Naive thymus-derived CD8-positive, alpha-beta T cell (primary cell): ENCODE measurements around the gene TMEM250. TPM values are rescaled to one million over a fixed set of nuclear protein-coding genes. Genes with fewer than 3 reads are reported as not detected.
A peak's percentile ranks its signal among the peaks of the same experiment; 100 is the strongest.

Experiments used
- ATAC-seq, 2 donors: fragments of 150-1000 bp; cut with Tn5 transposase in 1 of 2; sonication (Bioruptor Pico), chemical (Tn5 transposase) in 1 of 2; 1 replicate in 1 of 2; 2 replicates in 1 of 2; pipeline ENCODE4 v1.10.0; 2021; ENCODE audit warnings: mild to moderate bottlenecking in 2 of 2, moderate library complexity in 2 of 2
- POLR2A ChIA-PET: fragments of 350-600 bp; sonication (Branson Sonifier 250); formaldehyde crosslinking; loops from one replicate; lab custom pipeline; 2021; ENCODE audit warnings: antibody characterized with exemption; lab: Charles Lee
- DNase-seq, 10 donors: peaks; one replicate each; pipeline versions ENCODE4 v3.0.0 to v3.0.0-alpha.2; 2020 to 2022
- H3K27ac Mint-ChIP-seq, 10 donors: one replicate each; pipeline ENCODE4 v1.8.0; 2020 to 2022; ENCODE audit warnings: mild to moderate bottlenecking in 10 of 10, mixed read lengths in 10 of 10, moderate library complexity in 4 of 10, inconsistent platforms in 1 of 10
- H3K27me3 Mint-ChIP-seq, 5 donors: one replicate each; pipeline ENCODE4 v1.8.0; 2021 to 2022; ENCODE audit warnings: mixed read lengths in 5 of 5
- H3K36me3 Mint-ChIP-seq, 3 donors: one replicate each; pipeline ENCODE4 v1.8.0; 2020 to 2022; ENCODE audit warnings: mixed read lengths in 3 of 3, mild to moderate bottlenecking in 2 of 3, inconsistent platforms in 1 of 3
- H3K4me1 Mint-ChIP-seq, 4 donors: one replicate each; pipeline ENCODE4 v1.8.0; 2021 to 2022; ENCODE audit warnings: mixed read lengths in 4 of 4
- H3K4me3 Mint-ChIP-seq, 10 donors: one replicate each; pipeline ENCODE4 v1.8.0; 2020 to 2022; ENCODE audit warnings: mild to moderate bottlenecking in 10 of 10, mixed read lengths in 10 of 10, moderate library complexity in 6 of 10, inconsistent platforms in 1 of 10
- H3K9me3 Mint-ChIP-seq, 9 donors: one replicate each; pipeline ENCODE4 v1.8.0; 2020 to 2022; ENCODE audit warnings: mixed read lengths in 9 of 9, mild to moderate bottlenecking in 3 of 9, inconsistent platforms in 1 of 9, moderate library complexity in 1 of 9
- polyA plus RNA-seq, 3 donors: library from polyadenylated mRNA; unstranded; fragments of 300-500 nt; fragmentation: Illumina TruSeq; gene quantifications; one replicate each; pipeline ENCODE4 v1.2.3, GENCODE V29; 2021
- total RNA-seq, 8 experiments: library from RNA in 2 of 8; stranded (reverse) in 2 of 8; gene quantifications; one replicate each; pipeline ENCODE4 v1.2.3 and lab custom pipeline; 2021 to 2026

Gene TMEM250
- total and polyA plus RNA-seq, 5 experiments from 2014 or later = 38.1 to 51.7 (median 39.1) TPM

DNA sequence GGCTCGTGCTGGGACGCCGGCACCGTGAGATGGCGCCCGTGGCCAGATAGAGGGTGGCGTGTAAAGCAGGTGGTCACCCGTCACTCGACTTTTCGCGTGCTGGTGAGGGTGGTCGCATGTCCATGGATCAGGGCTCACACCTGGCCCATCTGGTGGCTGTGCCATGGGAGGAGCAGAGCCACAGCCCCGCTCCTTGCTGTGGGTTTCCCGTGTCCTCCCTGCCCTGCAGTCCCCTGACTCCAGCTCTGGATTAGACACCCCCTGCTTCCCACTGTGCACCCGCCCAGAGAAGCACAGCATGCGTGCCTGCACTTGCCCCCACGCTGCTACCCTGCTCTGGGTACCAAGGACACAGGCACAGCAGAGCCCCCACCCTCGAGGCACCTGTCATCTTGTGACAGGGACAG lies 1.8 kb upstream of the TMEM250 start:
- H3K9me3 Mint-ChIP-seq = peaks cover 0 to 2% (median 0%) of the 10 kb centered on the region in 9 donors
- no peak for DNase-seq
- POLR2A ChIA-PET = interaction anchor here (0.7 to 8.4 kb wide), 3 partner anchors 13 to 31 kb away, joined by 4 to 92 read pairs (median 55); partner anchors contain the start of gene NACC2

DNA sequence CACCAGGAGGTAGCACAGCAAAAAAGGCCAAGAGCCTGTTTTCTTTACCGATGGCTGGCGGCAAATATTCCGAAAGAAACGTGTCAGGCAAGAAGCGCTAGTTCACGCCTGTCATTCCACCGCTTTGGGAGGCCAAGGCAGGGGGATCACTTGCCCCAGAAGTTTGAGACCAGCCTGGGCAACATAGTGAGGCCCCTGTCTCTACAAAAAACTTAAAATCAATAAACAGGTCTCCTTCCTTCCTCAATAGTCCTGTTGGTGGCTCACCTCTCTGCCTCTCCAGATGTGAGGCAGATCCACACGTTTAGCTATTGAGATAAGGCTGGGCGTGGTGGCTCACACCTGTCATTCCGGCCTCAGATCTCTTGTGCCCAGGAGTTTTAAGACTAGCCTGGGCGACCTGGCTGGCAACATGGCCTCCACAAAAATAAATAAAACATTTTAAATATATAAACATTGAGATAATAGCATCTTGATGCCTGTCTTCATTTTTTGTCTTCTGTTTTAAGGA lies 1.3 kb upstream of the TMEM250 start:
- H3K36me3 Mint-ChIP-seq = no peaks in the 10 kb centered on the region
- ATAC-seq (no peak), DNase-seq (no peak)
- POLR2A ChIA-PET = interaction anchor here (0.7 to 8.4 kb wide), 3 partner anchors 12 to 31 kb away, joined by 4 to 92 read pairs (median 55); partner anchors contain the start of gene NACC2
- H3K4me3 Mint-ChIP-seq = peak overlapping the region; percentile 61 to 88 (median 67)
- peaks cover 2 to 24% (median 13%) of the 10 kb centered on the region in 4 donors for H3K4me1 Mint-ChIP-seq
- H3K27ac Mint-ChIP-seq = peak overlapping the region in 8 of 10 donors; percentile 50 to 90 (median 80)
- peaks cover 0 to under 1% (median 0%) of the 10 kb centered on the region in 9 donors for H3K9me3 Mint-ChIP-seq
- H3K27me3 Mint-ChIP-seq = peaks cover 0 to 2% (median 1%) of the 10 kb centered on the region in 5 donors

More for the DNA sequence above, 1.8 kb upstream of the TMEM250 start:
- Mint-ChIP-seq H3K27ac (peak overlapping the region in 5 of 10 donors; percentile 9 to 84 (median 59)), H3K4me3 (peak overlapping the region in 4 of 10 donors; percentile 30 to 88 (median 44)), H3K27me3 (peaks cover 0 to 3% (median 2%) of the 10 kb centered on the region in 5 donors), H3K36me3 (no peaks in the 10 kb centered on the region), H3K4me1 (peaks cover 2 to 20% (median 13%) of the 10 kb centered on the region in 4 donors)
- no peak for ATAC-seq

DNA sequence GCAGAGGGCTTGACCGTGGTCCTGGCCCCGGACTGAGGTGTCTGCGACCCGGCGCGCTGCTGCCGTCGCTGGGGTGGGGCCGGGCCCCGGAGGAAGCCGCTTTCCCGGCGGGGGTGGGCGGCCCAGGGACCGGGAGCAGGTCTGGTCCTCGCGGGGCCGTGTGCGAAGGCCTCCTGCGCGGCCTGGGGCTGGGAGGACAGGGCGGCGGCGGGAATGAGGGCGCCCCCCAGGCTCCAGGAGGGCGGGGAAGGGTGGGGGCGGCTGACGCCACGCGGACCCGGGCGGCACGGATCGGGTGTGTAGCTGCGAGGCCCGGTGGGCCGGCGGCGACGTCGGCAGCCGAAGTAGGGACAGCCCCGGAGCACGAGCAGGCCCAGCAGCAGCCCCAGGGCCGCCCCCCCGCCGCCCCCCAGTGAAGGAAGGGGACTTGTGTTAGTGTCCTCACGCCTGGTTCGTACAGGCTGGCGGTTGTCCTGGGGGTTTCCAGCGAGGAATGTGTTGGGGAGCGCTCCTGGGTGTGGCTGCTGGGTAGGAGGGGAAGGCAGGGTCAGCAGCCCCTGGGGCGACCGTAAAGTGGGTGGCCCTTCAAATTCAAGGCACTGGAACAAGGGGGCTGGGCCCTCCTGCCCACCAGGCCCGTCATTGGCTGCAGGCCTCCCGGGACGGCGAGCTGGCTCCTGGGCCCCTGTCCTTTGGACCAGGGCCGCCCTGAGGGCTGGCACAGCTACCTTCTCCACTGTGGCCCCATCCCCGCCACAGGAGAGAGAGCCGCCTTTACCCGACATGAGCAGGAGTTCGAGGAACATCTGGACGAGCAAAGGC lies 597 bp upstream of the TMEM250 start:
- H3K36me3 Mint-ChIP-seq = no peaks in the 10 kb centered on the region
- DNase-seq (peak in 3 of 10 donors; percentile 25 to 45 (median 35)), ATAC-seq (peak; percentile 28 to 43)
- POLR2A ChIA-PET = interaction anchor here (1.6 to 8.4 kb wide), 4 partner anchors 12 to 158 kb away, joined by 6 to 92 read pairs (median 30); partner anchors contain the start of genes NACC2 and UBAC1
- no peaks in the 10 kb centered on the region for H3K27me3 Mint-ChIP-seq
- no peaks in the 10 kb centered on the region for H3K9me3 Mint-ChIP-seq
- H3K4me1 Mint-ChIP-seq = peaks cover 2 to 30% (median 15%) of the 10 kb centered on the region in 4 donors
- H3K27ac Mint-ChIP-seq = peak overlapping the region in 7 of 10 donors; percentile 73 to 95 (median 90)
- H3K4me3 Mint-ChIP-seq = peak overlapping the region; percentile 71 to 88 (median 80)

DNA sequence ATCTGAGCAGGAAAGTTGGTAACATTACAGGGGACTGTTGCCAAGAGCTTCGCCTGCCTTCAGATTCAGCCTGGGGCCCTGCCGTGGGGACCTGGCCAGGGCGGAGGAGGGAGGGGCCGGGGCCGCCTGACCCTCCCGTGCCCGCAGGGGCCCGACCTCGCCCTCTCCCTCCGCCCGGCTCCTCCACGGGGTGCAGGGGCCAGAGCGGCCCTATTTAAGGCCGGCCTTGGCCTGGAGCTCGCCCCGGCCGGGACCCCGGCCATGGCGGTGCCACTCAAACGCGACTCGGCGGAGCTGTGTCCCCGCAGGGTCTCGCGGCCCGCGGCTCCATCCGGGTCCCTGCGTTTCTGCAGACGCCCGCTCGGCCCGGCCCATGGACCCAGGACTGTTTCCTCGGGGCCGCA lies 757 bp downstream of the TMEM250 start:
- Mint-ChIP-seq H3K27me3 (no peaks in the 10 kb centered on the region), H3K36me3 (no peaks in the 10 kb centered on the region), H3K4me3 (peak overlapping the region; percentile 66 to 88 (median 78)), H3K27ac (peak overlapping the region in 9 of 10 donors; percentile 25 to 92 (median 85)), H3K9me3 (no peaks in the 10 kb centered on the region), H3K4me1 (peaks cover 6 to 41% (median 23%) of the 10 kb centered on the region in 4 donors)
- POLR2A ChIA-PET = interaction anchor here (1.0 to 8.4 kb wide), 10 partner anchors 10 to 157 kb away, joined by 3 to 92 read pairs (median 6); partner anchors contain the start of genes NACC2 and UBAC1
- ATAC-seq (no peak), DNase-seq (no peak)

DNA sequence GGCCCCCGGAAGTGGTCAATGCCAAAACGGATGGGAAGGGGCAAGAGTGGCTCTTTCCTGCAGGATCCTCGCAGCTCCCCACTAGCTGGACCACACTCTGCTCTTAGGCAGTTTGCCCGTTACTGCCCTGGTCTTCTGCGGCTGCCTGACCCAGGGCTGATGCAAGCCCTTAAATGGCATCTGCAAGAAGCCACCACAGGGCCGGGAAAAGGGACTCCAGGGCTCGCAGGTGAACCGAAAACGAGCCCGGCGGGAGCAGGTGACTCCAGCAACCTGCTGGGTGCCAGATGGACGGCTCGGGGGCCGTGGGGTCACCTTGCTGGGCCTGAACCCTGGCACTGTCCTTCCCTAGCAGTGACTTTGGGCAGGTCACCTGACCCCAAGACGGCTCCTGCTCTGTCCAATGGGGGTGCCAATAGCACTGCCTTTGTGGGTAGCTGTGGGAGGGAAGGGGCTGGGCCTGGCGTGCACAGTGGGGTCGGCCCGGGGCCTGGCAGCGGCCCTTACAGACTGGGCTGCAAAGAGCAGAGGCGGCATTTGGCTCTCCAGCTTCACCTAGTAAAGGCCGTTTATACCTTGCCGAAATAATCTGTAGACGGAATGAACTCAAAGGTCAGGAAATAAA lies 1.3 kb downstream of the TMEM250 start:
- Mint-ChIP-seq H3K9me3 (no peaks in the 10 kb centered on the region), H3K27me3 (no peaks in the 10 kb centered on the region), H3K27ac (peak overlapping the region in 9 of 10 donors; percentile 25 to 92 (median 85)), H3K4me1 (peaks cover 5 to 42% (median 24%) of the 10 kb centered on the region in 4 donors), H3K36me3 (no peaks in the 10 kb centered on the region), H3K4me3 (peak overlapping the region; percentile 66 to 88 (median 78))
- DNase-seq (no peak), ATAC-seq (no peak)
- POLR2A ChIA-PET = interaction anchor here (1.0 to 8.4 kb wide), 8 partner anchors 10 to 156 kb away, joined by 4 to 92 read pairs (median 6); partner anchors contain the start of genes NACC2 and UBAC1

DNA sequence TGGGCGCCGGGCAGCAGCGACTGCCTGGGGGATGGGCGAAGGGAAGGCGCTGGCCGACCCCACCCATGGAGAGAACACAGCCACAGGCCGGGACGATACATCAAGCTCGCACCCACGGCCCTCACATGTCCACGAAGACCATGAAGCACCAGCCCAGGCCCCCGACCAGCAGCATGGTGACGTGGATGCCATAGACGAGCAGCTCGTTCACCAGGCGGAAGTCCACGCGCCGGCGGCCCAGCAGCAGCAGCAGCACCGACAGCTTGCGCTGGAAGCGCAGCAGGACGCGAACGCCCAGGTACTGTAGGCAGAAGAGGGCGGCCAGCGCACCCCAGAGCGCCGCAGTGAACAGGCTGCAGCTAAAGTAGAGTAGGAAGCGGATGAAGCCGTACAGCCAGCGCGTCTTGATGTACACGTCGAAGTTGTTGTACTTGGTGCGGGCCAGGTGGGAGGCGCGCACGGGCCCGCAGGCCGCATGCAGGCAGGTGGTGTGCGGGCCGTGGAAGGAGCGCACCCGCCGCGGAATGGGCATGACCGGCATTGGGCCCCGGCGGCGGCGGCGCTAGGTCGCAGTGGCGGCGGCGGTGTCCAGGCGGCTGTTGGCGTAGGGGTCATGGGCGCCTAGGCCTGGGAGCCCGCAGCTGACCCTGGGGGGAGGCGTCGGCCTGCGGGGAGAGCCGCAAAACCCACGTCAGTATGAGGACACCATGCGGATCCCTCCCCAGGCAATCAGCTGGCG lies 2.1 kb downstream of the TMEM250 start:
- H3K4me1 Mint-ChIP-seq = peaks cover 7 to 47% (median 32%) of the 10 kb centered on the region in 4 donors
- DNase-seq = no peak
- H3K36me3 Mint-ChIP-seq = no peaks in the 10 kb centered on the region
- H3K9me3 Mint-ChIP-seq = no peaks in the 10 kb centered on the region
- no peaks in the 10 kb centered on the region for H3K27me3 Mint-ChIP-seq
- H3K27ac Mint-ChIP-seq = peak overlapping the region in 3 of 10 donors; percentile 10 to 81 (median 40)
- ATAC-seq = no peak
- peak overlapping the region in 6 of 10 donors; percentile 28 to 88 (median 40) for H3K4me3 Mint-ChIP-seq
- POLR2A ChIA-PET = interaction anchor here (2.0 to 8.4 kb wide), 3 partner anchors 9 to 127 kb away, joined by 5 to 92 read pairs (median 55); partner anchors contain the start of gene NACC2

DNA sequence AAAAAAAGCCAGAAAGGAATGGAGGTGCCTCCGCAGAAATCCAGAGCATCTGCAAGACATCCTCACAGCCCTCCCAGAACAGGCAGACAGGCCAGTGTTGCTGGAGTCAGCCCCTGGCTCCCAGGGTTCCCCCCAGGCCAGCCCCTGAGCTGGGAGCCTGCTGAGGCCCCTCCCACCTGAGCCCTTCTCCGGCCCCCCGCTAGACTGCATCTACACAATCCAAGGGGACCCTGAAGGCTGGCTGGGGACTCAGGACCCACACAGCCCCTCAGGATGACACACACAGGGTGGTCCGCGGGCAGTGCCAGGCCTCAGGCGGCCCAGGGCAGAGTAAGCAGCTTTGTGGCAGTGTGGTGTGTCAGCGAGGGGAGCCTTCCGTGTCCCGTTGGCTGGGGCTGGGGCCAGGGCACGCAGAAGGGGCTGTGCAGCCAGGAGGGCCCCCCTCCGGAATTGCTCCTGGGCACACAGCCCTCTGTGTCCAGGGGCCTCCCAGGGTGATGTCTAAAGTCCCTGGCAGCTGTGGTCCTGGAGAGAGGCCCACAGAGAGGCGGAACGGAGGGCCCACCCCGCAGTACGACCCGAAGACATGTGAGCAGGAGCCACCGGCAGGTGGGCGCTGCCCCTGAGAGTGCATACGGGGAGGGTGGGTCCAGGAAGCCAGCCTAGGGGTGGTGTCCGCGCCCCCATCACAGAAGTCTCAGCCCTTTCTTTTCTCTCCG lies 2.9 kb downstream of the TMEM250 start:
- peaks cover 12 to 54% (median 36%) of the 10 kb centered on the region in 4 donors for H3K4me1 Mint-ChIP-seq
- H3K9me3 Mint-ChIP-seq = no peaks in the 10 kb centered on the region
- DNase-seq (no peak), ATAC-seq (no peak)
- POLR2A ChIA-PET = interaction anchor here (7.7 to 8.4 kb wide), 2 partner anchors 8 to 21 kb away, joined by 55 to 92 read pairs; partner anchors contain the start of gene NACC2
- H3K4me3 Mint-ChIP-seq = peak overlapping the region in 3 of 10 donors; percentile 19 to 59 (median 30)
- H3K27ac Mint-ChIP-seq = peak overlapping the region in 1 of 10 donors; percentile 81
- H3K27me3 Mint-ChIP-seq = no peaks in the 10 kb centered on the region
- no peaks in the 10 kb centered on the region for H3K36me3 Mint-ChIP-seq

DNA sequence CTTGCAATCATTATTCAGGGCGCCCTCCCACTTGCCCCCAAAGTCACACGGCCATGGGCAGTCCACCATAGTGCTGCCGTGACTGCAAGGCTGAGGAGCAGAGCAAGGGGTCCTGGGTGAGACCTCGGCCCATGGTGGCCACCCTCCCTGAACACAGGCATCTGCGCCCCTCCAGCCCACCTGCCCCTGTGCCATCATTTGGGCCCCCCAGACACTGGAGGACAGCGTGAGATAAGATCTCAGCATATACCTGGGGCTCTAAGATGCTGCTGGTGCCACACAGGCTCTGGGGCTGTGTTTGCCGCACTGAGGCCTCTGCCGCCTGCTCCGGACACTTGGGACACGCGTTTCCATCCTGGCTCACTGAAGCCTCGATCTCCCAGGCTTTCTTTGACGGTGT lies 3.5 kb downstream of the TMEM250 start:
- DNase-seq (no peak), ATAC-seq (no peak)
- no peaks in the 10 kb centered on the region for H3K36me3 Mint-ChIP-seq
- peak overlapping the region in 1 of 10 donors; percentile 14 for H3K4me3 Mint-ChIP-seq
- POLR2A ChIA-PET = no interaction called here
- no peaks in the 10 kb centered on the region for H3K9me3 Mint-ChIP-seq
- peak overlapping the region in 4 of 10 donors; percentile 74 to 80 (median 78) for H3K27ac Mint-ChIP-seq
- no peaks in the 10 kb centered on the region for H3K27me3 Mint-ChIP-seq
- peaks cover 12 to 60% (median 41%) of the 10 kb centered on the region in 4 donors for H3K4me1 Mint-ChIP-seq

DNA sequence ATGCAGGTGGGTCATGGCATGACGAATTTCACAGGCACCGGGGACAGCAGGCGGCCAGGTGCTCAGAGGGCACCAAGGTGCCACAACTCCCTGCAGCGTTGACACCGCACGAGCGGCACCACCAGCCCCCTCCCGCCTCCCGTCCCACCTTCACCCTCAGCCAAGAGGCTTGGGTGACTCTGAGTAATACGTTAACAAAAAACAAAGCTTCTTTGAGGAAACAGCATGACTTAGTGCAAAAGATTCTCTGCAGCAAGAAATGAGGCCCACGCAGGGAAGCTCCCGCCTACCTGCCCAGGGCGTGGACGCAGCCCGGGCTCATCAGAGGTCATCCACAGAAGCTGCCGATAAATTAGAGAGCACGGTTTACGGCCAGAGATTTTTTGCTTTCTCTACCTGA lies 4.1 kb downstream of the TMEM250 start:
- DNase-seq = no peak
- POLR2A ChIA-PET = interaction anchor here (1.2 kb wide), 1 partner anchor 8 kb away, joined by 4 read pairs; no protein-coding TSS in a partner anchor
- Mint-ChIP-seq H3K4me1 (peaks cover 12 to 59% (median 44%) of the 10 kb centered on the region in 4 donors), H3K27me3 (no peaks in the 10 kb centered on the region), H3K27ac (peak overlapping the region in 7 of 10 donors; percentile 29 to 79 (median 75)), H3K9me3 (no peaks in the 10 kb centered on the region), H3K36me3 (no peaks in the 10 kb centered on the region), H3K4me3 (peak overlapping the region in 4 of 10 donors; percentile 14 to 91 (median 40))
- ATAC-seq = no peak

DNA sequence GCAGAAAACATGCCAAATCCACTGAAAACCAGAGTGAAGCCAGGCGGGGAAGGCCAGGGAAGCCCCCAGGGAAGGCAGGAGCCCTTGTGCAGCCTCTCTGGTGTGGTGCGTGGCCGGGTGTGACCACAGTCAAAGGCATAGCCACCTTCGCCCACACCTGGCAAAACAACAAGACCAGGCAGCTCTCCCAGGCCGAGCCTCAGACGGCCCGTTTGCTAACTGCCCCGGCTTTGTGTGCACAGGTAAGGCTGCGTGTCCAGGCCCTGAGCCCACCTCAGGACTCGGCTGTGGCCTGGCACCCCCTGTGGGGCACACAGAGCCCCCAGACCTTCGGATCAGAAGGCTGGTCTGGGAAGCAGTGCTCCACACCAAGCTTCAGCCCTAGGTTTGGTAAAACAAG lies 6.1 kb downstream of the TMEM250 start:
- DNase-seq (no peak), ATAC-seq (no peak)
- Mint-ChIP-seq H3K4me1 (peaks cover 19 to 75% (median 61%) of the 10 kb centered on the region in 4 donors), H3K27me3 (no peaks in the 10 kb centered on the region), H3K9me3 (no peaks in the 10 kb centered on the region), H3K4me3 (peak overlapping the region in 6 of 10 donors; percentile 15 to 87 (median 61)), H3K36me3 (no peaks in the 10 kb centered on the region), H3K27ac (peak overlapping the region; percentile 48 to 97 (median 93))
- POLR2A ChIA-PET = interaction anchor here (0.9 to 2.8 kb wide), 4 partner anchors 18 to 123 kb away, joined by 3 to 25 read pairs (median 4); partner anchors contain the start of gene NACC2
